GM12875 (cell line): Measurements from ENCODE around the gene ZFPL1.

Experiments used
- H3K4me3 ChIP-seq: one replicate; pipeline ENCODE4 v1.5.1; 2011; ENCODE audit warnings: low read depth, low read length, control low read depth
- TF ChIP-seq, protein P1 (sequence below): IDR thresholded peaks from 2 replicates; pipeline ENCODE4 v1.5.1; 2011; ENCODE audit warnings: low read depth, mild to moderate bottlenecking, control low read depth, inconsistent platforms, low read length, moderate library complexity, borderline replicate concordance; ENCODE audit not compliant: insufficient read depth

The ZFPL1 gene

DNA sequence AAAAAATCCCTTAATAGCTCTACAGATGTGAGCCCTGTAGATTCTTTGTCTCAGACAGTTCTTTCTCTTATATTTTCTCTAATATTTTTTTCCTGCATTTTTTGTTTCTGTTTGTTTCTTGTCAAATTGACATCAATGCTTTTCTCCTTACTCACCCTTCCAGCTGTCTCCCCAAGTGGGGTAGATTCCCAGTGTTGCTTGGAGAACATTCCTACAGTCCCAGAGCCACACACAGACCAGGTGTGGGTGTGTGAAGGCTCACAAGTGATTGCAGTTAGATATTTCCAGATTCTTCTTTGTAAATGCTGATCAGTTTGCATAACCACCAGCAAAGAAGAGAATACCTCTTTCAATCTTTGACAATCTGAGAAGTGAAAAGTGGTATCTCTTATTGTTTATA, 19.5 kb downstream of the ZFPL1 start:
- H3K4me3 ChIP-seq, result no peak overlapping the region
- TF ChIP-seq, protein P1, sequence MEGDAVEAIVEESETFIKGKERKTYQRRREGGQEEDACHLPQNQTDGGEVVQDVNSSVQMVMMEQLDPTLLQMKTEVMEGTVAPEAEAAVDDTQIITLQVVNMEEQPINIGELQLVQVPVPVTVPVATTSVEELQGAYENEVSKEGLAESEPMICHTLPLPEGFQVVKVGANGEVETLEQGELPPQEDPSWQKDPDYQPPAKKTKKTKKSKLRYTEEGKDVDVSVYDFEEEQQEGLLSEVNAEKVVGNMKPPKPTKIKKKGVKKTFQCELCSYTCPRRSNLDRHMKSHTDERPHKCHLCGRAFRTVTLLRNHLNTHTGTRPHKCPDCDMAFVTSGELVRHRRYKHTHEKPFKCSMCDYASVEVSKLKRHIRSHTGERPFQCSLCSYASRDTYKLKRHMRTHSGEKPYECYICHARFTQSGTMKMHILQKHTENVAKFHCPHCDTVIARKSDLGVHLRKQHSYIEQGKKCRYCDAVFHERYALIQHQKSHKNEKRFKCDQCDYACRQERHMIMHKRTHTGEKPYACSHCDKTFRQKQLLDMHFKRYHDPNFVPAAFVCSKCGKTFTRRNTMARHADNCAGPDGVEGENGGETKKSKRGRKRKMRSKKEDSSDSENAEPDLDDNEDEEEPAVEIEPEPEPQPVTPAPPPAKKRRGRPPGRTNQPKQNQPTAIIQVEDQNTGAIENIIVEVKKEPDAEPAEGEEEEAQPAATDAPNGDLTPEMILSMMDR, result no peak

DNA sequence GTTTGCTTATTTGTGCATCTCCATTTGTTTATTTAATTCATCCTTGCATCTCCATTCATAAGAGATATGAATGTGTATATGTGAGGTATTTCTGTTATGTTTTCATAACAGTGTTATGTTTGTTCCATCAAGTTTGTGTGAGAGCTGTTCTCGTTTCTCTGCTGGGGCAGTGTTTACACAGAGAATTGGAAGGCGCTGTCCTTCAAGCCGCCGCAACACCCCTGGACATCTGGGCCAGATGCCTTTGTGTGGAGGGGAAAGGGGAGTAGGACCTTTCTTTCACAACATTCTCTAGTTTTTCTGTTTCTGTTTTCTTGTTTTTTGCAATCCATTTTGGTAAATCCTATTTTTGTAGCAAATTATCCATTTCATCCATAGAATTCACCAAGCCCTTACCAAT, 20.6 kb downstream of the ZFPL1 start:
- TF ChIP-seq, protein P1, result no peak
- no peak overlapping the region for H3K4me3 ChIP-seq

DNA sequence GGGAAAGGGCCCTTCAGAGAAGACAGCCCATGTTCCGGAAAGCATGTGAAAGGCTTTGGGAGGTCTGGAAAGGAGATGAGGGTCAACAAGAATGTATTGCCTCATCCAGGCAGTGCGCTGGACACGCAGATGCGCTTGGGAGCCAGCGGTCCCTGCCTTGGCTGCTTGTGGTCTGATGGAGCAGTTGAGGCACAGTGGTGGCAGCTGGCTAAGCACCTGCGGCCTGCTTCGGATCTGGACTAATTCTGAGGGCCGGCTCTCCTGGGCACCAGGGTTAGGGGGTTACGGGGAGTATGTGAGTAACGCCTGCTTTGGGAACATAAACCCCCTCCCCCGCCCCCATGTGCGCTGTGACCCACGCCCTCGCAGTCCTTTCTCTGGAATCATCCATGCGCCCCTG, 23.1 kb downstream of the ZFPL1 start:
- TF ChIP-seq, protein P1, result no peak
- H3K4me3 ChIP-seq, result no peak overlapping the region

DNA sequence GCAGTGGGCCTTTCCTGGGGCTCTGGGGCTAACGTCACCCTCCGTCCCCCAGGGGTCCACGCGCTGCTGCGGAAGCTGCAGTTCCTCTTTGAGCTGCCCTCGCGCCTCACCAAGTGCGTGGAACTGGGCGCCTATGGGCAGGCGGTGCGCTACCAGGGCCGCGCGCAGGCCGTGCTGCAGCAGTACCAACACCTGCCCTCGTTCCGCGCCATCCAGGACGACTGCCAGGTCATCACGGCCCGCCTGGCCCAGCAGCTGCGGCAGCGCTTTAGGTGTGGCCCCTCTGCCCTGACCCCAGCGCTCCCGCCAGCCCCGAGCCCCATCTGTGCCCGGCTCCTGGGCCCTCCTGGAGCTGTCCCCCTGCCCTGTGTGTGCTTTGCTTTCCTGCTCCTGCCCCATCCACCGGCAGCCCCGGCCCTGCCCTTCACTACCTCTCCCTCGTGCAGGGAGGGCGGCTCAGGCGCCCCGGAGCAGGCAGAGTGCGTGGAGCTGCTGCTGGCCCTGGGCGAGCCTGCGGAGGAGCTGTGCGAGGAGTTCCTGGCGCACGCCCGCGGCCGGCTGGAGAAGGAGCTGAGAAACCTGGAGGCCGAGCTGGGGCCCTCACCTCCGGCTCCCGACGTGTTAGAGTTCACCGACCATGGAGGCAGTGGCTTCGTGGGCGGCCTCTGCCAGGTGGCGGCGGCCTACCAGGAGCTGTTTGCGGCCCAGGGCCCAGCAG, 23.9 kb downstream of the ZFPL1 start:
- no peak overlapping the region for H3K4me3 ChIP-seq
- TF ChIP-seq, protein P1, result no peak

DNA sequence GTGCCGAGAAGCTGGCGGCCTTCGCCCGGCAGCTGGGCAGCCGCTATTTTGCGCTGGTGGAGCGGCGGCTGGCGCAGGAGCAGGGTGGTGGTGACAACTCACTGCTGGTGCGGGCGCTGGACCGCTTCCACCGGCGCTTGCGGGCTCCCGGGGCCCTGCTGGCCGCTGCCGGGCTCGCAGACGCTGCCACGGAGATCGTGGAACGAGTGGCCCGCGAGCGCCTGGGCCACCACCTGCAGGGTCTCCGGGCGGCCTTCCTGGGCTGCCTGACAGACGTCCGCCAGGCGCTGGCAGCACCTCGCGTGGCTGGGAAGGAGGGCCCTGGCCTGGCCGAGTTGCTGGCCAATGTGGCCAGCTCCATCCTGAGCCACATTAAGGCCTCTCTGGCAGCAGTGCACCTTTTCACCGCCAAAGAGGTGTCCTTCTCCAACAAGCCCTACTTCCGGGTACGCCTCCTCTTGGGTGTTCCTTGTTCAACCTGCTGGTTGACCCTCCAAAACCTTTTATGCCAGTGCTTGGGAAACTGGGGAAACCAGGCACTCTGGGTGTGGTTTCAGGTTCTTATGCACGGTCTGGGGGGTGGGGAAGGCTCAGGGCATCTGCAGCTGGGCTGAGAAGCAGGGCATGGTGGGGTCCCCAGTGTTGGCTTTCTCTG, 24.6 kb downstream of the ZFPL1 start:
- TF ChIP-seq, protein P1, result no peak
- H3K4me3 ChIP-seq, result no peak overlapping the region

DNA sequence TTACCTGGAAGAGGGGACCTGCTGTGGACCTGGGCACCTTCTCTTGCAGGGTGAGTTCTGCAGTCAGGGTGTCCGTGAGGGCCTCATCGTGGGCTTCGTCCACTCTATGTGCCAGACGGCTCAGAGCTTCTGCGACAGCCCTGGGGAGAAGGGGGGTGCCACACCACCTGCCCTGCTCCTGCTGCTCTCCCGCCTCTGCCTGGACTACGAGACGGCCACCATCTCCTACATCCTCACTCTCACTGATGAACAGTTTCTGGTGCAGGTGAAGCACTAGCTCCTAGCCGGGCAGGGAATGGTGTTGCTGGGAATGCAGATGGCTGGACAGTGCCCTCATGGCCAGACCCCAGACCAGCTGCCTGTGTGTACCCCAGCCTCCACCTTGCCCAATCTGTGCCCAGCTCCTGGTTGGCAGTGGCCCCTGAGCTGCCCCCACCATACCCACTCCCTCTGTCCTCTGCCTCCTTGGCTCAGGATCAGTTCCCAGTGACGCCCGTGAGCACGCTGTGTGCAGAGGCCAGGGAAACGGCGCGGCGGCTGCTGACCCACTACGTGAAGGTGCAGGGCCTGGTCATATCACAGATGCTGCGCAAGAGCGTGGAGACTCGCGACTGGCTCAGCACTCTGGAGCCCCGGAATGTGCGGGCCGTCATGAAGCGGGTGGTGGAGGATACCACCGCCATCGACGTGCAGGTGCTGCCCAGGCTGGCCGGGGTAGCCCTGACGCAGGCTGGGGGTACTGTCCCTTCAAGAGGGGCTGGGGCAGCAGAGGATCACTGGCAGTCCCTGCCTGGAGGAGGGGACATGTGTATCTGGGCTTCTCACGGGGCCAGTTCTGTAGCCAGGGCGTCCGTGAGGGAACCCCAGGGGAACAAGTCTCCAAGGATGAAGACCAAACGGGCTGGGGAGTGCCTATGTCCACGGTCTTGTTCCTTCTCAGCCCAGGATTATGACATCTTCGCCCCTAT, 25.5 kb downstream of the ZFPL1 start:
- H3K4me3 ChIP-seq, result no peak overlapping the region
- TF ChIP-seq, protein P1, result no peak
